ENCODE data around the gene NUAK2. TPM values are rescaled to one million over a fixed set of nuclear protein-coding genes. Genes with fewer than 3 reads are reported as not detected.
A peak's percentile ranks its signal among the peaks of the same experiment; 100 is the strongest.

Gene NUAK2
- total RNA-seq, 1 experiment from 2014 or later, result 25.7 TPM

DNA sequence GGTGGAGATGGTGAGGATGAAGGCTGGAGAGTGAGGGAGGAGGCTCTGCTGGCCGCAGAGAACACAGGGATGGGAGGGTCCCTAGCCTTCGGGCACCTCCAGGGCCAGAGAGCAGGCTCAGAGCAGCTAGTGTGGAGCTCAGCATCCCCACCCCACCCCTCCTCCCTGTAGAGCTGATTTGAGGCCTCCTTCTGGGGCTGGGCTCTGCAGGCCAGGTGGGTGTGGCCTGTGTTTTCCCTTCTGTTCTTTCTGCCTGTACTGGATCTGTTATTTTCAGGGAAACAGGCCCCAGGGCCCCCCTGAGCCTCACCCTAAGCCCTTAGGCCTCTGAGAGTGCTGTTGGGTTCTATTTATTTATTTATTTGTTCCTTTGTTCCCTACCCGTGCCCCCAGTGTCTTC lies 49.0 kb downstream of the NUAK2 start:
- Mint-ChIP-seq H3K4me3 (ENCODE audit: unreplicated experiment) (no peak overlapping the region), H3K9me3 (ENCODE audit: unreplicated experiment) (no peaks in the 10 kb centered on the region), H3K36me3 (ENCODE audit: insufficient read depth, unreplicated experiment) (no peaks in the 10 kb centered on the region), H3K27ac (ENCODE audit: unreplicated experiment) (no peak overlapping the region), H3K4me1 (ENCODE audit: low read depth, unreplicated experiment) (peaks cover 17% of the 10 kb centered on the region), H3K27me3 (ENCODE audit: insufficient read depth, unreplicated experiment) (no peaks in the 10 kb centered on the region)
- Histone ChIP-seq H3K27me3 (replicated peaks; ENCODE audit: control insufficient read depth, insufficient read depth, low read length) (no peaks in the 10 kb centered on the region), H3K36me3 (ENCODE audit: control insufficient read depth, insufficient read depth, low read length) (no peaks in the 10 kb centered on the region), H3K9me3 (no peaks in the 10 kb centered on the region), H3K4me3 (ENCODE audit: low read depth, low read length) (no peak overlapping the region), H3K4me1 (peaks cover 40% of the 10 kb centered on the region)
- CTCF ChIA-PET, result interaction anchor here (0.5 to 5.7 kb wide), 9 partner anchors 12 to 213 kb away, joined by 3 to 341 read pairs (median 9); partner anchors contain the start of gene NUAK2
- no peak for DNase-seq
- intact Hi-C loops (cut with micrococcal nuclease; ENCODE audit: unreplicated experiment), result loop anchor here (10.0 kb wide), 1 partner anchor 212 kb away; no protein-coding TSS in a partner anchor
- TF ChIP-seq, protein P1, sequence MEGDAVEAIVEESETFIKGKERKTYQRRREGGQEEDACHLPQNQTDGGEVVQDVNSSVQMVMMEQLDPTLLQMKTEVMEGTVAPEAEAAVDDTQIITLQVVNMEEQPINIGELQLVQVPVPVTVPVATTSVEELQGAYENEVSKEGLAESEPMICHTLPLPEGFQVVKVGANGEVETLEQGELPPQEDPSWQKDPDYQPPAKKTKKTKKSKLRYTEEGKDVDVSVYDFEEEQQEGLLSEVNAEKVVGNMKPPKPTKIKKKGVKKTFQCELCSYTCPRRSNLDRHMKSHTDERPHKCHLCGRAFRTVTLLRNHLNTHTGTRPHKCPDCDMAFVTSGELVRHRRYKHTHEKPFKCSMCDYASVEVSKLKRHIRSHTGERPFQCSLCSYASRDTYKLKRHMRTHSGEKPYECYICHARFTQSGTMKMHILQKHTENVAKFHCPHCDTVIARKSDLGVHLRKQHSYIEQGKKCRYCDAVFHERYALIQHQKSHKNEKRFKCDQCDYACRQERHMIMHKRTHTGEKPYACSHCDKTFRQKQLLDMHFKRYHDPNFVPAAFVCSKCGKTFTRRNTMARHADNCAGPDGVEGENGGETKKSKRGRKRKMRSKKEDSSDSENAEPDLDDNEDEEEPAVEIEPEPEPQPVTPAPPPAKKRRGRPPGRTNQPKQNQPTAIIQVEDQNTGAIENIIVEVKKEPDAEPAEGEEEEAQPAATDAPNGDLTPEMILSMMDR (IDR thresholded peaks at IDR 0.05; ENCODE audit: insufficient read depth in 1 of 2, low read depth in 1 of 2, low read length in 1 of 2, severe bottlenecking in 1 of 2, unreplicated experiment in 1 of 2), result no peak
- BruUV-seq (replicated peaks), result no TSS peak
- POLR2A ChIA-PET, result interaction anchor here (1.7 kb wide), 1 partner anchor 53 kb away, joined by 12 read pairs; no protein-coding TSS in a partner anchor

- Mint-ChIP-seq H3K4me1 (ENCODE audit: low read depth, unreplicated experiment) (peaks cover 17% of the 10 kb centered on the region), H3K27ac (ENCODE audit: unreplicated experiment) (no peak overlapping the region), H3K4me3 (ENCODE audit: unreplicated experiment) (no peak overlapping the region), H3K27me3 (ENCODE audit: insufficient read depth, unreplicated experiment) (no peaks in the 10 kb centered on the region), H3K9me3 (ENCODE audit: unreplicated experiment) (no peaks in the 10 kb centered on the region), H3K36me3 (ENCODE audit: insufficient read depth, unreplicated experiment) (no peaks in the 10 kb centered on the region)
- CTCF ChIA-PET, result interaction anchor here (0.7 to 5.7 kb wide), 9 partner anchors 16 to 214 kb away, joined by 3 to 341 read pairs (median 9); partner anchors contain the start of gene NUAK2
- peaks cover 40% of the 10 kb centered on the region for H3K4me1 ChIP-seq
- no peaks in the 10 kb centered on the region for H3K9me3 ChIP-seq
- no TSS peak for BruUV-seq (replicated peaks)
- POLR2A ChIA-PET, result no interaction called here
- H3K27me3 ChIP-seq (replicated peaks; ENCODE audit: control insufficient read depth, insufficient read depth, low read length), result no peaks in the 10 kb centered on the region
- H3K4me3 ChIP-seq (ENCODE audit: low read depth, low read length), result no peak overlapping the region
- TF ChIP-seq, protein P1 (IDR thresholded peaks at IDR 0.05; ENCODE audit: insufficient read depth in 1 of 2, low read depth in 1 of 2, low read length in 1 of 2, severe bottlenecking in 1 of 2, unreplicated experiment in 1 of 2), result no peak
- no peak for DNase-seq
- no peaks in the 10 kb centered on the region for H3K36me3 ChIP-seq (ENCODE audit: control insufficient read depth, insufficient read depth, low read length)
- intact Hi-C loops (cut with micrococcal nuclease; ENCODE audit: unreplicated experiment), result loop anchor here (10.0 kb wide), 1 partner anchor 213 kb away; no protein-coding TSS in a partner anchor
These were observed 49.8 kb downstream of the NUAK2 start for GRCh38 chr1:205271745-205272144.

GRCh38 chr1:205271277-205271676 lies 50.3 kb downstream of the NUAK2 start:
- Histone ChIP-seq H3K27me3 (replicated peaks; ENCODE audit: control insufficient read depth, insufficient read depth, low read length) (no peaks in the 10 kb centered on the region), H3K4me3 (ENCODE audit: low read depth, low read length) (no peak overlapping the region), H3K36me3 (ENCODE audit: control insufficient read depth, insufficient read depth, low read length) (no peaks in the 10 kb centered on the region), H3K9me3 (no peaks in the 10 kb centered on the region), H3K4me1 (peaks cover 39% of the 10 kb centered on the region)
- Mint-ChIP-seq H3K36me3 (ENCODE audit: insufficient read depth, unreplicated experiment) (no peaks in the 10 kb centered on the region), H3K27ac (ENCODE audit: unreplicated experiment) (peak overlapping the region; percentile 20), H3K4me3 (ENCODE audit: unreplicated experiment) (no peak overlapping the region), H3K9me3 (ENCODE audit: unreplicated experiment) (no peaks in the 10 kb centered on the region), H3K27me3 (ENCODE audit: insufficient read depth, unreplicated experiment) (no peaks in the 10 kb centered on the region), H3K4me1 (ENCODE audit: low read depth, unreplicated experiment) (peaks cover 17% of the 10 kb centered on the region)
- no peak for DNase-seq
- TF ChIP-seq, protein P1 (IDR thresholded peaks at IDR 0.05; ENCODE audit: insufficient read depth in 1 of 2, low read depth in 1 of 2, low read length in 1 of 2, severe bottlenecking in 1 of 2, unreplicated experiment in 1 of 2), result peak in 1 of 2 experiments; percentile 9
- ChIA-PET CTCF (interaction anchor here (0.7 to 5.7 kb wide), 11 partner anchors 13 to 214 kb away, joined by 3 to 341 read pairs (median 5); partner anchors contain the start of gene NUAK2), POLR2A (interaction anchor here (1.0 kb wide), 1 partner anchor 54 kb away, joined by 6 read pairs; no protein-coding TSS in a partner anchor)
- intact Hi-C loops (cut with micrococcal nuclease; ENCODE audit: unreplicated experiment), result loop anchor here (10.0 kb wide), 1 partner anchor 214 kb away; no protein-coding TSS in a partner anchor
- no TSS peak for BruUV-seq (replicated peaks)
